Ishikawa (cell line): ENCODE measurements around the gene NCK2.

Source experiments
- CREB1 ChIP-seq: IDR thresholded peaks from 2 replicates; pipeline ENCODE4 v1.6.1; 2012; ENCODE audit warnings: low read depth
- EP300 ChIP-seq: IDR thresholded peaks from 2 replicates; pipeline ENCODE4 v1.6.1; 2012; ENCODE audit warnings: borderline replicate concordance
- NFIC ChIP-seq: IDR thresholded peaks from 2 replicates; pipeline ENCODE4 v1.6.1; 2012
- RAD21 ChIP-seq: IDR thresholded peaks from 2 replicates; pipeline ENCODE4 v1.6.1; 2012; ENCODE audit warnings: low read depth
- TAF1 ChIP-seq: IDR thresholded peaks from 2 replicates; pipeline ENCODE4 v1.6.1; 2012; ENCODE audit warnings: low read depth, mild to moderate bottlenecking
- TCF12 ChIP-seq: IDR thresholded peaks from 2 replicates; pipeline ENCODE4 v1.6.1; 2012; ENCODE audit warnings: low read depth
- YY1 ChIP-seq: IDR thresholded peaks from 2 replicates; pipeline ENCODE4 v1.6.1; 2012; ENCODE audit warnings: low read depth
- TF ChIP-seq, protein P1 (sequence below): IDR thresholded peaks from 2 replicates; pipeline ENCODE4 v1.6.1; 2012
- TF ChIP-seq, protein P2 (sequence below): IDR thresholded peaks from 2 replicates; pipeline ENCODE4 v1.6.1; 2012; ENCODE audit warnings: low read depth, mild to moderate bottlenecking
- TF ChIP-seq, protein P3 (sequence below): IDR thresholded peaks from 2 replicates; pipeline ENCODE4 v1.6.1; 2012

DNA sequence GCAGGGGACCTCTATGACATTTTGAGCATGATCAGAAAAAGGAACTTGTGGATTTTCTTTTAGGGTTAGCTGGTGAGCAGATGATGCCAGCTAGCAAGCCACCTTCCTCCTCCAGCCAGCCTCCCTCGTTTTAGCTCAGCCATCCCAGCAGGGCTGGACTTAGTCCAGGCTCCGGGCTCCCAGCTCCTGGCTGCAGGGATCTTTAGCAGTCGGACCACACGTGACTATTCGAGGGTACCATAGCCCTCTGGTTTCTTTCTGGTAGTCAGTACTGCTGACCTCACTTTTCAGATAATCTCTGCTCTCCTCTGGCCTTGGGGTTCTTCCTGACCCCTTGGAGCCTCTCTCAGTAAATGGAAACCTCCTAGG is 31.8 kb downstream of the NCK2 start:
- TF ChIP-seq TAF1 (no peak), RAD21 (no peak), CREB1 (no peak), TCF12 (no peak), YY1 (no peak), NFIC (no peak), EP300 (no peak)
- TF ChIP-seq, protein P1, sequence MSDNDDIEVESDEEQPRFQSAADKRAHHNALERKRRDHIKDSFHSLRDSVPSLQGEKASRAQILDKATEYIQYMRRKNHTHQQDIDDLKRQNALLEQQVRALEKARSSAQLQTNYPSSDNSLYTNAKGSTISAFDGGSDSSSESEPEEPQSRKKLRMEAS, result no peak
- TF ChIP-seq, protein P2, sequence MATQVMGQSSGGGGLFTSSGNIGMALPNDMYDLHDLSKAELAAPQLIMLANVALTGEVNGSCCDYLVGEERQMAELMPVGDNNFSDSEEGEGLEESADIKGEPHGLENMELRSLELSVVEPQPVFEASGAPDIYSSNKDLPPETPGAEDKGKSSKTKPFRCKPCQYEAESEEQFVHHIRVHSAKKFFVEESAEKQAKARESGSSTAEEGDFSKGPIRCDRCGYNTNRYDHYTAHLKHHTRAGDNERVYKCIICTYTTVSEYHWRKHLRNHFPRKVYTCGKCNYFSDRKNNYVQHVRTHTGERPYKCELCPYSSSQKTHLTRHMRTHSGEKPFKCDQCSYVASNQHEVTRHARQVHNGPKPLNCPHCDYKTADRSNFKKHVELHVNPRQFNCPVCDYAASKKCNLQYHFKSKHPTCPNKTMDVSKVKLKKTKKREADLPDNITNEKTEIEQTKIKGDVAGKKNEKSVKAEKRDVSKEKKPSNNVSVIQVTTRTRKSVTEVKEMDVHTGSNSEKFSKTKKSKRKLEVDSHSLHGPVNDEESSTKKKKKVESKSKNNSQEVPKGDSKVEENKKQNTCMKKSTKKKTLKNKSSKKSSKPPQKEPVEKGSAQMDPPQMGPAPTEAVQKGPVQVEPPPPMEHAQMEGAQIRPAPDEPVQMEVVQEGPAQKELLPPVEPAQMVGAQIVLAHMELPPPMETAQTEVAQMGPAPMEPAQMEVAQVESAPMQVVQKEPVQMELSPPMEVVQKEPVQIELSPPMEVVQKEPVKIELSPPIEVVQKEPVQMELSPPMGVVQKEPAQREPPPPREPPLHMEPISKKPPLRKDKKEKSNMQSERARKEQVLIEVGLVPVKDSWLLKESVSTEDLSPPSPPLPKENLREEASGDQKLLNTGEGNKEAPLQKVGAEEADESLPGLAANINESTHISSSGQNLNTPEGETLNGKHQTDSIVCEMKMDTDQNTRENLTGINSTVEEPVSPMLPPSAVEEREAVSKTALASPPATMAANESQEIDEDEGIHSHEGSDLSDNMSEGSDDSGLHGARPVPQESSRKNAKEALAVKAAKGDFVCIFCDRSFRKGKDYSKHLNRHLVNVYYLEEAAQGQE, result no peak
- TF ChIP-seq, protein P3, sequence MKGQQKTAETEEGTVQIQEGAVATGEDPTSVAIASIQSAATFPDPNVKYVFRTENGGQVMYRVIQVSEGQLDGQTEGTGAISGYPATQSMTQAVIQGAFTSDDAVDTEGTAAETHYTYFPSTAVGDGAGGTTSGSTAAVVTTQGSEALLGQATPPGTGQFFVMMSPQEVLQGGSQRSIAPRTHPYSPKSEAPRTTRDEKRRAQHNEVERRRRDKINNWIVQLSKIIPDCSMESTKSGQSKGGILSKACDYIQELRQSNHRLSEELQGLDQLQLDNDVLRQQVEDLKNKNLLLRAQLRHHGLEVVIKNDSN, result no peak
